Embryonic facial prominence (tissue), 1 donor: ENCODE results near the gene CEP104.

Experiments used
- DNase-seq: peaks from one replicate; pipeline ENCODE4 v3.0.0-alpha.2; 2016; ENCODE audit errors: extremely low spot score

The CEP104 gene

DNA sequence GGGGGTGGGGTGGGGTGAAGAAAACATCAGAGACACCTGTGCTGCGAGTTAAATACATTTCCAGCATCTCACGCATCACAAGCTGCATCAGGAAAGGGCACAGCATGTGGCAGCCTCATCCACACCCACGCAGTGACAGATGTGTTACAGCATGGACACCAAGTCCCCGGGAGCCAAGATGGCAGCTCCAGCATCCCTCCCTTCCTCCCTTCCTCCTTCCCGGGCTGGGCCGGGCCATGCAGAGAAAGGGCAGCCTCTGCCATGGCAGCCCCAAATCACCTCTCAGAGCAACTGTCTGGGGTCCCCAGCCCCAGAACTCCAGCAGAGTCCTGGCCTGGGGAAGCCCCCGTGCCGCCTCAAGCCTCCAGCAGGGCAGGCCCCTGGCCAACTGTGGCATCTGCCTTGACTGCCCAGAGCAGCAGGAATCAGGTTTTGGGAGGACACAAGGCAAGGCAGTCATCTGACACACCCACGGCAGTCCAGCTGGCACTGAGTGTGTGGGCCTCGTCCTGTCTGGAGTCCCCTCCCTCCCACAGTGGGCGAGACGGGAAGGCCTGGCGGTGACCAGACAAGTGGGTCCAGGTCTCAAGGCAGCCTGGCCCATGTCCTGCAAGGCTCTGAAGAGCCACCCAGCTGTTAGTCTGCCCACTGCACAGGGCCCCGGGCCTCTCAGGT, 78.3 kb downstream of the CEP104 start:
- no peak for DNase-seq

DNA sequence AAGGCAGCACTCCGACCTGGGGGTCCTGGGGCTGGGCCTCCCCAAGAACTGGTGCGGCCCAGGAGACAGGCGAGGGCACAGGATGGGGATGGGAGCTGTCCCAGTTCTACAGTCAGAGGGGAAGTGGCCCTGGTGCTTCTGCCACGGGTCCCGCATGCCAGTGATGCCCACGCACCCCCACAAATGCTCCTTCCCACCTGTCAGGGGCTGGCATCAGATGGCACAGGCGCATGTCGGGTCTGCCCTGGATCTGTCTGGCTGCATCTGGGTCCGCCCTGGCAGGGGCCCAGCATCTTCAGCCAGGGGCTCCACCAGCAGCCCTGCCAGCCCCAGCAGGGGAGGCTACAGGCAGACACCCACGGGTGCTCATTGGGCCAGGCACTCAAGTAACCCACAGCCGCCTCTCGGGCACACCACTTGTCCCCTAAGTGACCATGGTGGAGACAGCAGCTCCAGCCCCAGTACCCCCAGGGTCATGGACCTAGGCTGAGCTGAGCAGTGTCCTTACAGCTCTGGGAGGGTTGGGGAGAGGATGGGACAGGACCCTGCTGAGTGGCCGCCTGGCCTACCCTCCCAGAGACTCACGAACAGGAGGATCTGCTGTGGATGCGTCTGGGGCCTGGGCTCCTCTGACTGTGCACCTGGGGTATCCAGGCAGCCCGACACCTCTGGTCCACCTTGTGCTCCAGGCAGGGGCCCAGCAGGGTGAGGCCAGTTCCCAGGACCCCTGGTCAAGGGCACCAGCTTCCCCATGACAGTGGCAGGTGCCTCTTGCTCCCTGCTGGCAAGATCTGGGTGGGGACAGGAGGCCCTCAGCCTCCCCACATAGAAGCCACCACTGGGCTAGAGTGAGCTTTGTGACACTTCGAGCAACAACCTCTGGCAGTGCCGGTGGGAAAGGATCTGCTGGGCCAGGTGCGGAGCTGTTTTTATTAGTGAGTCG, 79.1 kb downstream of the CEP104 start:
- DNase-seq, result no peak

DNA sequence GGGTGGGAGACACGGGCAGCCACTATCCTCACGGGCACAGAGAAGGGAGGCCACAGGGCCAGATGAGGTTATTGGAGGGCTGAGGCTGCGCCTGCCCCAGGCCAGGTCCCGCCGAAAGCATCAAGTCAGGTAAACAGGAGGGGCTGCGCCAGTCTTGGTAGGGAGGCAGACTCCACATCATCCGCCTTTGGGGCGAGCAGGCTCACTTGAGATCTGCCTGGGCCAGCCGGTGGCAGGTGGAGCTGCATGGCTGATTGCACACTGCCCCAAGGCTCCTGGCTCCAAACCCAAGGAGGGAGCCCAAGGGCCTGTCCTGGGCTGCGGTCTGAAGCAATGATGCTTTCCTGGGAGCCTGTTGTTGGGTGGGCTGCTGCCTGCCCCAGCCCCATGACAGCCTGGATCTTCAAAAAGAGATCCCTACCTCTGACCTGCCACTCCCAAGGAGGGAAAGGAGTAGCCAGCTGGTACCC, 79.9 kb downstream of the CEP104 start:
- DNase-seq, result no peak

DNA sequence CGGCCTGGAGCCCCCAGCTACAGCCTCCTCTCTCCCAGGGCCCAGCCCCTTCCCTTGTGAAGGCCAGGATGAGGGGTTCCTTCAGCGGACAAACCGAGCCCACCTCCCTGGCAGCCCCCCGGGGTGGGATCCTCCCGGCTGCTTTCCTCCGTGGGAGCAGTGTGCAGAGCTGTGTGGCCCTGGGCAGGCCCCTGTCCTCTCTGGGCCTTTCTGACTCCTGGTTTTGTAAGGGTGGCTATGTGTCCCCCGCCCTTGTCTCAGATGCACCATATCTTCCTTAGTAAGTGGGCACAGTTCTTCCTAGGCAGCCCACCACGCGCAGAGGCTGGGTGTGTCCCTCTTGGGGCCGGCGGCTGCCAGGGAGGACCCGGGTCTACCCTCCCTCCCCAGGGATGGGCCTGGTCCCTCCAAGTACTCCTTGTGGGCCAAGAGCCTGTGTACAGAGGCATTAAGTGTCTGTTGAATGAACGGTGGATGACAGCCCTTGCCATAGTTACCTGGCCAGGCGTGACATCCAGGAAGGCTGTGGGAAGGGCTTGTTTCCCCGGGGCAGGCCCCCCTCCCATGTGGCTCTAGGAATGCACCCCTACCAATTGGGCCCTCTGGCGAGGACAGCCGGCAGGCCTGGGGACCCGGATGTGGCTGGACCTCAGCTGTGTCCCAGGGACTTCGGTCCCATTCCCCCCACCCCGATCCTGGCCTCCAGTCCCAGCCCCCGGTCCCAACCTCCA, 80.6 kb downstream of the CEP104 start:
- no peak for DNase-seq

DNA sequence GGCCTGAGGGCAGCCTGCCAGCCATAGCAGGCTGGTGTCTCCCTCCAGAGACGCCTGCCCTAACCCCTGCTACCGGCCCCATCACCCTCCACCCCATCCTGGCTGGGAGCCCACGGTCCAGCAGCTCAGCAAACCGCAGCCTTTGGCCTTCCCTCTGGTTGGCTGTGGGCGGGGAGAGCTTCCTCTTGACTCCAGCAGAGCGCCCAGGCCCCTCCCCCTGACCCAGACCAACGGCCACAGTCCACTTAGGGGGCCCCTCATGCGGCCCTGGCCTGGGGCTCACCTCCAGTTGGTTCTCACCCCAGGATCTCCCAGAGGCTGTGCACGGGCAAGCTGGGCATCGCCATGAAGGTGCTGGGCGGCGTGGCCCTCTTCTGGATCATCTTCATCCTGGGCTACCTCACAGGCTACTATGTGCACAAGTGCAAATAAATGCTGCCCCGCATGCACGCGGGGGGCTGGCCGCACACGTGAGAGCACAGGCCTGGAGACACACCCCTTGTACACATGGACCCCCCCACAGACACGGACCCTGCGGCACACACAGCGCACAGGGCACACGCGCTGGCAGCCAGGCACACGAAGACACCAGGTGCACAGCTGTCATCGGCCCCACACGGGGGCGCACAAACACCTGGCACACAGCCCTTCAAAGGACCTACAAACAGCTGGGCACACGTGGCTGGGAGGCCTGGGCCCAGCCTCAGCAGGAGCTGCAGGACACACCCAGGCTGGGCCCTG, 81.4 kb downstream of the CEP104 start:
- DNase-seq, result no peak

DNA sequence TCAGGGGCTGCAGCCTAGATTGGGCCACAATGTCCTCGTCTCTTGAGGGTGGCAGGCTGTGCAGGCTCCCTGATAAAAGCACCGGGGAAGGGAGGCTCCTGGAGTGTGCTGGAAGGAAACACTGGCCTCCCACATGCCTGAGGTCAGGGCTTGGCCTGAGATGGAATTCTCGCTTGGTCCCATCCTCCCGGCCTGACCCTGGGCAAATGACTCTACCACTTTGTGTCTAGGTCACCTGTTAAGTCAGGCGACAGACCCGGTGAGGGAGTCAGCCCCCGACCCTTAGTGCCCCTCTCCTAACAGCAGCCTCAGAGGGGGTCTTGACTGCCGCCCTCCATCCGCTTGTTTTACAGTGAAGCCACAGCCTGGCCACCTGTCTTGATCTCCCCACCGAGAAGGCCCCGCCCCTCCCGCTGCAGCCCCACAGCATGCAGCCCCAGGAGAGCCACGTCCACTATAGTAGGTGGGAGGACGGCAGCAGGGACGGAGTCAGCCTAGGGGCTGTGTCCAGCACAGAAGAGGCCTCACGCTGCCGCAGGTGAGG, 82.0 kb downstream of the CEP104 start:
- DNase-seq, result no peak

DNA sequence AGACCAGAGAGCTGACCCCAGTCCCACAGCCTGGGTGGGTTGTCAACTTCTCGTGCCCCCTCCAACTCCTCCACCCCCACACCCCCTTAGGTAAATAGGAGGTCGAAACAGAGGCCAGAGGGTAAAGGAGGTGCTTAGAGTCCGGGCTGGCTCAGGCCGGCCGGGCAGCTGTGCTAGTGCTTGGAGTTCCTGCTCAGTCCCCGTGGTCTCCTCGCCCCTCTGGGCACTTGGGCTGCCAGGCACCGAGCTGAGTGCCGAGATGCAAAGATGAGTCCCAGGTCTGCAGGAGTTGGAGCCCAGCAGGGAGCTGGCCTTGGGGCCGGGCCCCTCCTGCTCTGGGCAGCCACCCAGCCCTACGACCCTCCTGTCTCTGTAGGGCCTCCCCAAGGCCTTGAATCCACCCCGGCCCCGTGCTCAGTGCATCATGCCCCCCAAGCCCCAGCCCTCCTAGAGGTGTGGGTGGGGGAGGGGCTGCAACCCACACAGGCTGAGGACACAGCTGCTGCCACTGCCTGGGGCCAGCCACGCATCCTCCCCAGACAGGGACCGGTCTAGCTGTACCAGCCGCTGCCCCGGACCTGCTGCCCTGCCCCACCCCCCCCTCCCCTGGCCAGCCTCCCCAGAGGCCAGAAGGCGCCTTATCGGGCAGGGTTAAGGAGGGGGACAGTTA, 82.6 kb downstream of the CEP104 start:
- DNase-seq, result no peak

DNA sequence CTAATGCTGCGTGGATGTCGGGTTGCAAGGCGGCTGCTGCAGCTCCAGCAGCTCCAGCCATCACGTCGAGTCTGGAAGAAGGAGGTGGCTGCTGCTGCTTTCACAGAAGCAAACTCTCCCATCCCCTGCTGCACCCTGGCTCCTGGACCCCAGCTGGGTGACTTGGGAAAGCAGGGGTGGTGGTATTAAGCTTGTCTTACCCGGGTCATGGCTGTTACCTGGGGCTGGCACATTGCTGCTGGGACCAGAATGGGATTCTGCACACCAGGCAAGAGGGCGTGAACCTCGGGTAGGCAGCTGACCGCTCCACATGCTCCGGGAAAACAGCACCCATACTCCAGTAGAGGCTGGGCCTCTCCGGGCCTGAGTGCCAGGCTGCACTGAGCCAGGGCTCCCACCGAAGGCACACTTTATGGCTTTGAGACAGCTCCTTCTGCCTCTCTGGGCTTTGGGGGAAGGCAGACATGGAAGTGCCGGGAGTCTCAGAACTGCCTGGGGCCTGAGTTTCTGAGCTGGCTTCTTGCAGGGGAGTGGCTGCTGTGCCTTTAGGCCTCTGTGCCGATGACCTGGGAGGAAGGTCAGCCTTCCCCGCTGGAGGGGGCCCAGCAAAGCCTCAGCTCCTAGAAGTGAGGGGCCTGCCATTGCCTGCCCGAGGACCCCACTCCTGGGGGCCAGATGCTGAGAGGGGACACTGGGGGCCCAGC, 83.3 kb downstream of the CEP104 start:
- no peak for DNase-seq

DNA sequence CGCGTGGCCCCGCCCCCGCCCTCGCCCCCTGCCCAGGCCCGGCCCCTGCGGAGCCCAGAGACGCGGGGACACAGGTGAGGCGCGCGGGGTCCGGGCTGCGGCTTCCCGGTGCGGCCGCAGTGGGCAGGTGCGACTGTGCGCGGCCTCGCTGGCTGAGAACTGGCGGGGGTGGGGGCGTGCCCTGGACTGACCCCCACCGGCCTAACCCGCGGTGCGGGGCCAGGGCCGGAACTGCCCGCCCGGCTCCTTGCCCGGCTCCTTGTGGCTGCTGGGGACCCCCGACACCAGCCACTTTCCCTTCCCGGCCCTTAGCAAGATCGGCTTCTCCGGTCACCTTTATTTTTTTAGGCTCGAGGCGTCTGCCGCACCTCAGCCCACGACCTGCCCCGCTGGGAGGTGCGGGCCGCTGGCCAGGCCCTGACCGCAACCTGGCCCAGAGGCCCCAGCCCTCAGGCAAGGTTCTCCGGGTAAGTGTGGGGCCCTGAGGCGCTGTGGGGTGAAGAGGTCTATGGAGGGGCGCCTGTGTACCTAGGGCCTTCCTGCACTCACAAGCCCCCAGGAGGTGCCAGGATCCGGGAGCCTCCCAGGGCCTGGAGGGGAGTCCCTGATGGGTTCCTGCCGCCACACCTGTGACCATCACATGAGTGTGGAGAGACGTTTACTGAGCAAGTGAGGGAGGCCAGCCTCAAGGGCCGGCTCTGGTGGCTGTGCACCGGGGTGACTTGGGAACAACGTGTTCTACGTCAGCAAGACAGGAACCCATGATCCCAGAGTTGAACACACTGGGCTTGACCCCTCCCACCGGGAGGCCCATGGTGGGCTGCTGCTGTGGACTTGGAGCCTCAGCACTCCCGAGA, 84.1 kb downstream of the CEP104 start, which contains the start of gene SMIM1:
SMIM1 (plus strand) TSS at position 35 of the 857 bp plus-strand sequence. CDS start 2,625 bp downstream, outside the sequence.
- no peak for DNase-seq

DNA sequence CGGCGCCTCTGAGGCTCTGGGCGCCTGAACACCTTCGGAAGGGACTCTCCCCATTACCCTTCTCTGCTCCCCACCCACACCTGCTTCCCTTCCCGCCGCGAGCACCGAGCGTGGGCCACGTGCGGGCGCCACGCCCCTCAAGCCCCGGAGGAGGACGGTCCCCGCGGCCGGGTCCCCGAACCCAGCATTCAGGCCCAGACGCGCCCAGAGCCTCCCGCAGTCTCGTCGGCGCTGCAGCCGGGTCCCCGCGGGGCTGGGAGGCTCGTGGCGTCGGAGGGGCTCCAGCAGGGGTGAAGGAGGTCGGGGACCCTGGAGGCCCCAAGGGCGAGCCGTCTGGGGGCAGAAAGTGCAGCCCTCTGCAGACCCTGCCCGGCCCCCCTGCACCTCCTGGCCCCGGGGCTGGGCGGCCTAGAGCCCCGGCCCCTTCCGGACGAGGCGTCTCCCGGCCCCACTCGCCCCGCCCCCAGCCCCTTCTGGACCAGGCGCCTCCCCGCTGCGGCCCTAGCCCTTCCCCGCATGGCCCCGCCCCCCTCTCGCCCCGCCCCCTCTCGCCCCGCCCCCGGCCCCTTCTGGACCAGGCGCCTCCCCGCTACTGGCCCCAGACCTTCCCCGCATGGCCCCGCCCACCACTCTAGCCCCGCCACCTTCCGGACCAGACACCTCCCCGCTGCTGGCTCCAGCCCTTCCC, 84.8 kb downstream of the CEP104 start:
- peak; percentile 72 for DNase-seq

DNA sequence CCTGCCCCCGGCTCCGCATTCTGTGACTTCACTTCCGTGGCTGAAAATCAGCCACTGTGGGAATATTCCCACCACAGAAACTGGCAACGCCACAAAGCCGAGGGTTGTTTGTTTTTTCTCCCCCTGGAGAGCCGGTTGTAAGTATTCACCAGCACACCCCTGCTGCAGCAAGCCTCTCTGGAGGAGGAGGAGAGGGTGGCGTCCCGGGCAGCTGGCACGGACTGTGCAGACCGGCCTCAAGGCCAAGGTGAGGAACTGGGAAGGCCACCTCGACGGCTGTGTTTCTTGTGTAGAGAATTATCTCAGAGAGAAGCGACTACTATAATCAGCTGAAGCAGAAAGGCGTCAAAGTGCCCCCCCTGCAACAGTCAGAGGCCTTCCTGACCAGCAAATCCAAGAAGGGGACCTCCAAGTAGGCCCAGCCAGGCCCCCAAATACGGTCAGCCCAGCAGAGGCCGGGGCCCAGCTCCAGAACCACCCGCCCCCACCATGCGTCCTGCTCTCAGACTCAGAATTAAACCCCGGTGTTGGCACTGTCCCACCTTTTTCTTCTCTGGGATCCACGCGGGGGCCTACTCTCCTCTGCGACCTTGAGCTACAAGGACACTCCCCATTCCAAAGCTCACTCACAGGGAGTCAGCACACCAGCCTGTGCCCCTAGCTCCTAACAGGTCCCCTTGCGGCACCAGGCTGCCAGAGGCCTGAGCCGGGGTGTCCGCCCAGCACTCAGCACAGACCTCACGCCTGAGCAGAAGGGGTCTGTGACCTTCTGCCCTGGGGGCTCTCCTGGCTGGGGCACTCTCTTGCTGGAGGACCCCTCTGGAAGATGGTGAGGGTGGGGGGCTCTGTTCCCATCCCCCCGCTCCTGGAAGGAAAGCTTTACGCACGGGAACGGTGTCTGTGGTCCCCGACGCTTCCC, 85.6 kb downstream of the CEP104 start:
- DNase-seq, result no peak

DNA sequence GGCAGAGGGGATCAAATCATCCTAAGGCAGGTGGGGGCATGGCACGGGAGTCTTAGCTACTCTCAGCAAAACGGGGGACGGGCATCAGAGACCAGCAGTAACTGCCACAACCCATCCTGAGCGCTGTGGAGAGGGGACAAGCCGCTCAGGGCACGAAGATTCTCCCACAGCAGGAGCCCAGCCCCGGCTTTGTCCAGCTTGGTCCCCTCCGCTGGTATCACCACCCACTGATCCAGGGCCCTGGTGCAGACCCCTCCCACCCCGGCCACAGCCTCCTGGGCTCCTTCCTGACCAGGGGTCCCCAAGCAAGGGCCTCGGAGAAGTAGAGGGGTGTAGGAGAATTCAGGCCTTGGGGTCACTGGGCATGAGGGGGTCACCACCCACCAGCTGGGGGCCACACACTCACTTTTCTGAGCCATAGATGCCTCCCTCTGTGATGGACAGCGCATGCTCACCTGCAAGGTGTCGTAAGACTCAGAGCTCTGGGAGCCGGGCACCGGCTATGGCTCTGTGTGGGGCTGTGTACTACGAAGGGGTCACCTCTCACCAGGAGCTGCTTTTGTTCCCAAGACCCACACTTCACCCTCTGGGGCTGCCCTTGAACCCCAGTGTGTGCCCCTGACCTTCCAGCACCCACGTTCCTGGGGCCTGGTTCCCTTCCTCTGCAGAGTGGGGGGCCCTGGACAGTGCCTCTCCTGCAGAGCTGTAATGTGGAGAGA, 86.8 kb downstream of the CEP104 start:
- no peak for DNase-seq

DNA sequence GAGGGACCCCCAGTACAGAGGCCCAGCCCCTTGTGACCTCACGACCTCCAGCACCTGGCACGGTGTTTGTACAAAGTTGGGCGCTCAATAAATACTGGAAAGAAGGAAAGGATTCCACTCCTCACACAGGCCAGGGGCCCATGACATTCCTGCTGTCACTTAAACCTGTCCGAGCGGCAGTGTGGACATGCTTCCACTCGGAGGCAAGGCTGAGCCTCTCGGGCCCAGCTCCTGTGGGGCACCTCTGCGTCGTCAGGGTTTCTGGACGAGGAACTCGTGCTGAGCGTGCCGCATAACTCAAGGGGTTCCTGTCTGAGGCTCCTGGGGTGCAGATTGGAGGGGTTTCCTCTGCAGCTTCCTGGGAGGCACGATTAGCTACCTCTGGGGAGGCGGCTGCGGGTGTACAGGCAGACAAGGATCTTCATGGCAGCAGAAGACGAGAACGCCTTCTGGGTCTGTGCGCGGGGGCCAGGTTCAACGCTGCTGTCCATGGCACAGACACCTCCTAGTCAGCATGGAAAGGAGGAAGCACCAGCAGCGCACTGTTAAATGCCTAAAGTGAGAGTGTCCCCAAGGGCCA, 88.1 kb downstream of the CEP104 start:
- no peak for DNase-seq

DNA sequence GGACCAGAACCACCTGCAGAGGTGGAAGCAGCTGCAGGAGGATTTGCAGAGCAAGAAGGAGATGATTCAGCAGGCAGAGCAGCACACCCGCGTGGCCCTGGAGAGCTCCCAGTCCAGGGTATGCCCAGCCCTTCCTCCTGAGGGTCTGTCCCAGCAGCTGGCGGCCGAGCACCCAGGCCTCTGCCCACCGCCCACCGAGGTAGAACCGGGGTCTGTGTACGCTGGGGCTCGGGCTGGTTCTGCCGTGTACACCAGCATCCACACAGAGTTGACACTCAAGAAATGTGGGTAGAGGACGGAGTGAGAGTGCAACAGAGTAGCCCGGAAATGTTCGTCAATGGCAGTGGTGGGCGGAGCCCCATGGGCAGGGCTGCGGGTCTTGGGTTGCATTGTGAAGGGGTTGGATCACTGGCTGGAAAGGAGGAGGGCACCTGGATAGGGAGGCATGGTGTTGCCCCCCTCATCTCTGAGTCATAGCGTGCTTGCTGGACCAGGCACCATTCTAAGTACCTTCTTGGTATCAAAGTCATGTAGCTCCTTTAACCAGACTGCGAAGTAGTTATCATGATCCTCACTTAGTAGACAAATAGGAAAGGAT, 89.6 kb downstream of the CEP104 start:
- no peak for DNase-seq

DNA sequence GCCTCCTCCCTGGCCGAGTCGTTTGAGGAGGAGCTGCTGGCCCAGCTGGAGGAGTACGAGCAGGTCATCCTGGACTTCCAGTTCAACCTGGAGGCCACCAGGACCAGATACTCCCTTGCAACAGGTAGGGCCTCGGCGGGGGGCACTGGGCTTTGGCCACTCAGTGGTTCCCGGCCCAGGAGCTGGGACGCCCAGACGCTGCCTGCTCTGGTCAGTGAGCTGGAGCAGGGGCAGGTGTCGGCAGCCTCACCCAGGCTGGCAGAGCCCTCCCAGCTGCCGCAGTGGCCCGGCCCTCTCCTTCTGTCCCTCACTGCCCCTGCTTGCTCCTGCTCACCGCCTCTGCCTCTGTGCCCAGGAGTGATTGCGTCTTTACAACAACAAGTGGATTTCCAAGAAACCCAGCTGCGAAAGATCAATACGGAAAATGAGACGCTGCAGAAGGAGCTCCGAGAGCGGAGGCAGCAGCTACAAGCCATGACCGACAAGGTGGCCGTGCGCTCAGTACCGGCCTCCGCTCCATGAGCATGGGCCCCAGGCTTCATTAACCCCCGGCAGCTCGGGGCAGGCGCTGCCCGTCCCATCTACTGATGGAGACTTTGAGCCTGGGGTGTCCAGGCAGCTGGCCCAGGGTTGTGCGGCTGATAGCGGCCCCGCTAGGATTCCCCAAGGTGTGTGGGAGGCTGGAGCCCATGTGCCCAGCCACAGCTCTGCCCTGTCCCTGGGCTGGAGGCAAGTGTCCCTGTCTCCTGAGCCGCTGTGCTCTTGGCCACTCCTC, 93.5 kb downstream of the CEP104 start:
- no peak for DNase-seq
